PFSK-1 (cell line): Measurements from ENCODE around the gene ANKH.

Source experiments
- POLR2AphosphoS5 ChIP-seq: IDR thresholded peaks from 2 replicates; pipeline ENCODE4 v1.6.1; 2012; ENCODE audit warnings: low read depth, mild to moderate bottlenecking, control low read depth, low read length, moderate library complexity
- SIN3A ChIP-seq: IDR thresholded peaks from 2 replicates; pipeline ENCODE4 v1.6.1; 2012; ENCODE audit warnings: mild to moderate bottlenecking, low read length, moderate library complexity, borderline replicate concordance; ENCODE audit not compliant: insufficient read depth
- TAF1 ChIP-seq: IDR thresholded peaks from 2 replicates; pipeline ENCODE4 v1.6.1; 2012; ENCODE audit warnings: low read length, control low read depth, borderline replicate concordance; ENCODE audit not compliant: insufficient read depth
- TF ChIP-seq, protein P1 (sequence below), 2 experiments: IDR thresholded peaks; 2 replicates each; pipeline versions ENCODE4 v1.6.1 to v1.8.0; 2011 to 2012; ENCODE audit warnings: low read depth in 2 of 2, low read length in 2 of 2, control low read depth in 1 of 2, inconsistent platforms in 1 of 2, mild to moderate bottlenecking in 1 of 2, moderate library complexity in 1 of 2; ENCODE audit not compliant: insufficient read depth in 1 of 2

DNA sequence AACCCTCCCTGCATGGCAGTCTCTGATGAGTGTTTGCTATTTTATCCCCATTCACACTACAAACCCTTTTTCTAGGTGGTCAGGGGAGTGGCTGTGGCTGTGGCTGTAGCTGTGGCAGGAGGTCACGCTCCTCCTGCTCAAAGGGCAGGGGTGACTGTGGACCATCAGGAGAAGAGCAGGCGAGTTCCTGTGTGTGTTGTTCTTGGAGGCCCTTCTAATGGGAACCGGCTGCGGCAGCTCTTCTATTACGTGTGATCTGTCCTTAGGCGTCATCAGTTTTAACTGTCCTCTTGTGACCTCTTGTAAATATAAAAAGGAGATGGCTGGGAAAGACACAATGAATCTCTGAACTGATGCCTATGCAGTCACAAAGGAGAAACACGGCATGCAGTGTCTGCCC lies 65.1 kb downstream of the ANKH start:
- peak; percentile 56; the same call in 1 of the 2 replicates for TF ChIP-seq POLR2AphosphoS5
- no peak for TF ChIP-seq SIN3A
- peak; percentile 33; the same call in 1 of the 2 replicates for TF ChIP-seq TAF1
- TF ChIP-seq, protein P1, sequence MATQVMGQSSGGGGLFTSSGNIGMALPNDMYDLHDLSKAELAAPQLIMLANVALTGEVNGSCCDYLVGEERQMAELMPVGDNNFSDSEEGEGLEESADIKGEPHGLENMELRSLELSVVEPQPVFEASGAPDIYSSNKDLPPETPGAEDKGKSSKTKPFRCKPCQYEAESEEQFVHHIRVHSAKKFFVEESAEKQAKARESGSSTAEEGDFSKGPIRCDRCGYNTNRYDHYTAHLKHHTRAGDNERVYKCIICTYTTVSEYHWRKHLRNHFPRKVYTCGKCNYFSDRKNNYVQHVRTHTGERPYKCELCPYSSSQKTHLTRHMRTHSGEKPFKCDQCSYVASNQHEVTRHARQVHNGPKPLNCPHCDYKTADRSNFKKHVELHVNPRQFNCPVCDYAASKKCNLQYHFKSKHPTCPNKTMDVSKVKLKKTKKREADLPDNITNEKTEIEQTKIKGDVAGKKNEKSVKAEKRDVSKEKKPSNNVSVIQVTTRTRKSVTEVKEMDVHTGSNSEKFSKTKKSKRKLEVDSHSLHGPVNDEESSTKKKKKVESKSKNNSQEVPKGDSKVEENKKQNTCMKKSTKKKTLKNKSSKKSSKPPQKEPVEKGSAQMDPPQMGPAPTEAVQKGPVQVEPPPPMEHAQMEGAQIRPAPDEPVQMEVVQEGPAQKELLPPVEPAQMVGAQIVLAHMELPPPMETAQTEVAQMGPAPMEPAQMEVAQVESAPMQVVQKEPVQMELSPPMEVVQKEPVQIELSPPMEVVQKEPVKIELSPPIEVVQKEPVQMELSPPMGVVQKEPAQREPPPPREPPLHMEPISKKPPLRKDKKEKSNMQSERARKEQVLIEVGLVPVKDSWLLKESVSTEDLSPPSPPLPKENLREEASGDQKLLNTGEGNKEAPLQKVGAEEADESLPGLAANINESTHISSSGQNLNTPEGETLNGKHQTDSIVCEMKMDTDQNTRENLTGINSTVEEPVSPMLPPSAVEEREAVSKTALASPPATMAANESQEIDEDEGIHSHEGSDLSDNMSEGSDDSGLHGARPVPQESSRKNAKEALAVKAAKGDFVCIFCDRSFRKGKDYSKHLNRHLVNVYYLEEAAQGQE (IDR thresholded peaks at IDR 0.05; ENCODE audit: insufficient read depth in 1 of 2, low read depth in 2 of 2, low read length in 2 of 2) = peak in 1 of 2 experiments; percentile 66; a peak in 2 of 4 replicates
